ENCODE data around the gene PRSS33.

GRCh38 chr16:2761472-2761871 is 25.9 kb downstream of the PRSS33 start:
- TF ChIP-seq CTCF (IDR thresholded peaks at IDR 0.05; ENCODE audit: insufficient read depth, low read length, poor library complexity, severe bottlenecking), result no peak
- no peak for TF ChIP-seq EZH2phosphoT487 (conservative IDR thresholded peaks at IDR 0.05; ENCODE audit: low read length)

Data from SU-DHL-6 (cell line).